ENCODE measurements around the gene MBNL2. TPM values are rescaled to one million over a fixed set of nuclear protein-coding genes. Genes with fewer than 3 reads are reported as not detected.
"Not testable (repeated sequence)": the region's sequence is repeated elsewhere in the genome, so short reads cannot be mapped to it uniquely, and the experiment has no call there.

MBNL2 gene
- total RNA-seq, 2 experiments from 2014 or later = 2.7 to 7.4 TPM

GRCh38 chr13:97205465-97205864 is 16.7 kb upstream of the MBNL2 start:
- no peaks in the 10 kb centered on the region for H3K4me1 ChIP-seq (ENCODE audit: insufficient read depth, low read length, poor library complexity, severe bottlenecking)
- no peaks in the 10 kb centered on the region for H3K9me2 ChIP-seq (ENCODE audit: insufficient read depth, low read length)
- BruUV-seq (replicated peaks) = no TSS peak
- POLR2A ChIA-PET = no interaction called here
- H3K4me2 ChIP-seq (ENCODE audit: low read length) = no peak overlapping the region
- H3K79me2 ChIP-seq (ENCODE audit: insufficient read depth, low read depth, low read length) = no peaks in the 10 kb centered on the region
- no peaks in the 10 kb centered on the region for H4K20me1 ChIP-seq (ENCODE audit: insufficient read depth, low read length)
- no peaks in the 10 kb centered on the region for H3K9me3 ChIP-seq (ENCODE audit: low read length)
- no peak overlapping the region for H3K4me3 ChIP-seq (ENCODE audit: low read depth, low read length, poor library complexity, severe bottlenecking)
- H3K27ac ChIP-seq (ENCODE audit: low read depth, low read length, poor library complexity, severe bottlenecking) = no peak overlapping the region
- TF ChIP-seq CTCF (conservative IDR thresholded peaks at IDR 0.05; ENCODE audit: low read length) = no peak
- no peak for TF ChIP-seq EZH2phosphoT487 (IDR thresholded peaks at IDR 0.05; ENCODE audit: borderline replicate concordance, low read depth, low read length)
- CTCF ChIA-PET (ENCODE audit: unreplicated experiment) = no interaction called here
- no peaks in the 10 kb centered on the region for H3K36me3 ChIP-seq (ENCODE audit: insufficient read depth, low read length)
- H2AFZ ChIP-seq (ENCODE audit: low read length) = no peak overlapping the region
- intact Hi-C loops (cut with micrococcal nuclease; ENCODE audit: unreplicated experiment) = no loop called here
- DNase-seq (ENCODE audit: low spot score) = no peak

- Histone ChIP-seq H3K79me2 (ENCODE audit: insufficient read depth, low read depth, low read length) (no peaks in the 10 kb centered on the region), H3K4me2 (ENCODE audit: low read length) (no peak overlapping the region), H4K20me1 (ENCODE audit: insufficient read depth, low read length) (no peaks in the 10 kb centered on the region), H3K4me3 (ENCODE audit: low read depth, low read length, poor library complexity, severe bottlenecking) (no peak overlapping the region), H3K36me3 (ENCODE audit: insufficient read depth, low read length) (no peaks in the 10 kb centered on the region), H3K4me1 (ENCODE audit: insufficient read depth, low read length, poor library complexity, severe bottlenecking) (no peaks in the 10 kb centered on the region), H2AFZ (ENCODE audit: low read length) (no peak overlapping the region), H3K9me2 (ENCODE audit: insufficient read depth, low read length) (no peaks in the 10 kb centered on the region), H3K9me3 (ENCODE audit: low read length) (no peaks in the 10 kb centered on the region), H3K27ac (ENCODE audit: low read depth, low read length, poor library complexity, severe bottlenecking) (no peak overlapping the region)
- ChIA-PET CTCF (ENCODE audit: unreplicated experiment) (no interaction called here), POLR2A (no interaction called here)
- no peak for TF ChIP-seq CTCF (conservative IDR thresholded peaks at IDR 0.05; ENCODE audit: low read length)
- no peak for TF ChIP-seq EZH2phosphoT487 (IDR thresholded peaks at IDR 0.05; ENCODE audit: borderline replicate concordance, low read depth, low read length)
- intact Hi-C loops (cut with micrococcal nuclease; ENCODE audit: unreplicated experiment) = no loop called here
- no peak for DNase-seq (ENCODE audit: low spot score)
- BruUV-seq (replicated peaks) = no TSS peak
Measured at GRCh38 chr13:97205982-97206381, 16.2 kb upstream of the MBNL2 start.

GRCh38 chr13:97207252-97207651 is 14.9 kb upstream of the MBNL2 start:
- BruUV-seq (replicated peaks); H4K20me1 ChIP-seq (ENCODE audit: insufficient read depth, low read length); CTCF ChIA-PET (ENCODE audit: unreplicated experiment); POLR2A ChIA-PET; DNase-seq (ENCODE audit: low spot score); H3K9me3 ChIP-seq (ENCODE audit: low read length); H3K79me2 ChIP-seq (ENCODE audit: insufficient read depth, low read depth, low read length); H2AFZ ChIP-seq (ENCODE audit: low read length); H3K4me3 ChIP-seq (ENCODE audit: low read depth, low read length, poor library complexity, severe bottlenecking); H3K4me1 ChIP-seq (ENCODE audit: insufficient read depth, low read length, poor library complexity, severe bottlenecking); H3K27ac ChIP-seq (ENCODE audit: low read depth, low read length, poor library complexity, severe bottlenecking); intact Hi-C loops (cut with micrococcal nuclease; ENCODE audit: unreplicated experiment); H3K9me2 ChIP-seq (ENCODE audit: insufficient read depth, low read length); H3K4me2 ChIP-seq (ENCODE audit: low read length); H3K36me3 ChIP-seq (ENCODE audit: insufficient read depth, low read length): not testable (repeated sequence)

Measured in OCI-LY7 (cell line).